Adipose tissue (tissue), 3 donors: ENCODE measurements around the gene CREB3L4. TPM values are rescaled to one million over a fixed set of nuclear protein-coding genes. Genes with fewer than 3 reads are reported as not detected.
"Not testable (repeated sequence)": the region's sequence is repeated elsewhere in the genome, so short reads cannot be mapped to it uniquely, and the experiment has no call there.

Source experiments
- H3K27ac ChIP-seq: one replicate; pipeline ENCODE4 v1.5.1; 2013; ENCODE audit warnings: low read depth, low read length
- WGBS, 3 donors: extraction: QIAGEN DNeasy Blood & Tissue Kit; methylation state at CpG; one replicate each; pipeline ENCODE4 v1.1.7; 2013; 5-methylcytosine and 5-hydroxymethylcytosine counted together
- polyA plus RNA-seq, 3 donors: library from polyadenylated mRNA; stranded (reverse); fragments of 200-250 nt; gene quantifications; one replicate each; pipeline ENCODE4 v1.2.3, GENCODE V29; 2013
- donor health status: healthy with polysubstance abuse.
- donor health status: Bipolar disorder and iron deficiency.
- donor health status: healthy.

CREB3L4 gene
- polyA plus RNA-seq, 3 donors = 10.7 to 12.3 (median 12.1) TPM

DNA sequence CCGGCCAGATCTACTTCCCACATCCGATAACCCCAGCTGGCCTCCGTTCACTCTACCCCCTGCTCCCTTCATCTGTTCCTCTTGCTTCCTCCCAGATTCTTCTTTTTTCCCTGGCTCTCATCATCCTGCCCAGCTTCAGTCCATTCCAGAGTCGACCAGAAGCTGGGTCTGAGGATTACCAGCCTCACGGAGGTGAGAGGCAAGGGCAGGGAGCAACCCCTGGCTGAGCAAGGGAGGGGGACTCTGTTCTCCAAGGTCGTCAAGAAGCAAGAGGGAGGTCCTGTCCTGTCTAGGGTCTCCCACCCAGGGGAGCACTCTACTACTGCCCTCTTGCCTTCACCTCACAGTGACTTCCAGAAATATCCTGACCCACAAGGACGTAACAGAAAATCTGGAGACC is 5.8 kb downstream of the CREB3L4 start:
- WGBS, 3 donors = 79 to 82% (median 79%) methylated on average over 7 of the region's 7 CpGs
- no peak overlapping the region for H3K27ac ChIP-seq

DNA sequence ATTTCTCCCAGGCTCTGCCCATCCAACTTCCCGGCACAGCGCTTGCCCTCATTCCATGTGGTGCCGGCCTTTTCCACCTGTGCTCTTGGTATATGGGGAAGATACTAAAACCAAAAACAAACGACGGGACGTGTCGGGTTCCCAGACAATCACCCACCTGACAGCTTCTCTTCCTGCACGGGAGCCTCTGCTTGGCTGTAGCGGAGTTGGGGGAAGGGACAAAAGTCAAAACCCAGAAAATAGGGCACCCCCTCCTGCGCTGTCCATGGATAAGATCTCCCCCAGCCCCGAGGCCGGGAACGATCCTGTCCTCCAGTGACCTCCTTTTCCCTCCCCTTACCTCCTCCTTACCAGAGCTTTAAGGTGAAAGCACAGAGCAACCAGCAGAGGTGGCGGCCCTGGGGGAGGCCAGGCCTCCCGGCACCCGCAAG is 9.1 kb downstream of the CREB3L4 start:
- WGBS, 3 donors = 0 to 1% (median 0%) methylated on average over 15 to 16 of the region's 16 CpGs
- H3K27ac ChIP-seq = no peak overlapping the region

DNA sequence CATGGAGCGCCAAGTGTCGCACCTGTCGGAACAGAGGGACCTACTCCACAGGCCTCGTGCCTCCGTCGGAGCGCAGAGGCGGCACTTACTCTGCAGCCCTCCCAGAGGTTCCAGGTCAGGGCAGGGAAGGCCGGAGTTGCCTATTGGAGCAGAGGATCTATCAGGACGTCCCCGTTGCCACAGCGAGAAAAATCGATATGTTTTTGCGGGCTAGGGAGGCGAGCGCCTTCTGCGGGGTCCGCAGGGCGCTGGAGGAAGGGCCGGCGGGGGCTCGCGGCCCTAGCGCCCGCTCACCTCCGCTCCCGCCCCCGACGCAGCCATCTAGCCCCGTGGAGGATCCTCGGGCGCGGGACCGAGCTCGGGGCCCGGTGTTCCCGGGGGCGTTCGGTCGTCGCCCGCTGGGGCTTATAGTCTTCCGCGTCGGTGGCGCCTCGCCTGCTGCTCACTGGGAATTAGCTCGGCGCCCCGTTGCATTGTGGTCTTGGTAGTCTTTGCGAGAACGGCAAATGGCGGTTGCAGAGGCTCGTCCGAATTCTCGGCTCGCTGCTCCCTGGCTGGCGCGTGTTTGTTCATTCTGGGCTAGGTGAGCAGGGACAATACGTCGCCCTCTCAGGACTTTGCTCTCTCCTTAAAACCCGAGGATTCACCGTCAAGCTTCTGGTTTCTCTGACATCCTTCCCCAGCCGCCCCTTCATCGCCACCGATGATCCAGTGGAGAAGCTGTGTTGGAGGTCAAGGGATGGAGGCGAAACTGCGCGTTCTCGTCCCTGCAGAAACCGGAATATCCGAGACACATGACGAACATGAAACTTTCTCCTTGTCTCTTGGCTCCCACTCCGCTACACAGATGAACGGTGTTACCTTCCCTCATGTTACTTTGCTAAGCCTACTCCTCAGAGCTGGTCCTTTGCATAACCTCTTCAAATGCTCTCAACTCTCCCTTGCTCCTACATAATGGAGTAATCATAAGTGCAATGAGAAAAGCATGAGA is 9.8 kb downstream of the CREB3L4 start, which contains the start of gene JTB:
JTB (minus strand) TSS at position 425 of the 991 bp plus-strand sequence; CDS start at position 3, 422 bp downstream.
- no peak within 1 kb of the TSS for H3K27ac ChIP-seq
- WGBS, 3 donors = 0 to 1% (median 1%) methylated on average over 69 to 75 of the region's 75 CpGs

DNA sequence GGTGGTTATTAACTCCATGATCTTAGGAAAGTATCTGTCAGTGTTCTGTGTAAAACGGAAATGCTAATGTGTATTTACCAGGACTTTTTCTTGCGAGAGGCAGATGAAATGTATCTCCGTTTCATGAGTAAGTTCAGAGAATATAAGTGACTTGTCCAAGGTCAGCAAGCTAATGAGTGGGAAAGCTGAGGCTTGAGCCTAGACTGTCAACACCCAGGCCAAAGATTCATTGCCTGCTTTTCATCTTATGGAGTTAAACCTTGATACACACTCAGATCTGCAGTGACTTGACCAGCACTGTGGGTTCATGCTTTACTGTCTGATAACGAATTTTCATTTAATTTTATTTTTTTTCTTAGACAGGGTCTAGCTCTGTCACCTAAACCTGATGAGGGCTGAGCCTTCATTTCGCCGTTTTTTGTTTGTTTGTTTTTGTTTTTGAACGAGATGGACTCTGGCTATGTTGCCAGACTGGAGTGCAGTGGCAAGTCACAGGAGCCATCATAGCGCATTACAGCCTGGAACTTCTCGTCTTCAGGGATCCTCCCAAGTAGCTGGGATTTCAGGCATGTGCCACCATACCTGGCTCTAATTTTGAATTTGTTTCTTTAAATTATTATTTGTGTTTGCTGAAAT is 10.7 kb downstream of the CREB3L4 start:
- 57 to 70% (median 69%) methylated on average over 9 of the region's 9 CpGs for WGBS, 3 donors
- no peak overlapping the region for H3K27ac ChIP-seq

DNA sequence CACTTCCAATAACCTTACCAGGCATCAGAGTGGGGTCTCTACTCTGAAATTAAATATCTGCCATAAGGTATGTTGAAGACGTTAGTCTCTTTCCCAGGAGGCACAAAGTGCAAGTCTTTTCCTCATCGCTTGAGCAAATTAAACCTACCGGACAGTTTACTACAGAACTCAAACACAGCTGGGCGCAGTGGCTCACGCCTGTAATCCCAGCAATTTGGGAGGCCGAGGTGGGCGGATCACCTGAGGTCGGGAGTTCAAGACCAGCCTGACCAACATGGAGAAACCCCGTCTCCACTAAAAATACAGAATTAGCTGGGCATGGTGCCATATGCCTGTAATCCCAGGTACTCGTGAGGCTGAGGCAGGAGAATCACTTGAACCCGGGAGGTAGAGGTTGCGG is 11.4 kb downstream of the CREB3L4 start:
- WGBS, 3 donors = 90 to 94% (median 91%) methylated on average over 12 of the region's 12 CpGs
- H3K27ac ChIP-seq = not testable (repeated sequence)

DNA sequence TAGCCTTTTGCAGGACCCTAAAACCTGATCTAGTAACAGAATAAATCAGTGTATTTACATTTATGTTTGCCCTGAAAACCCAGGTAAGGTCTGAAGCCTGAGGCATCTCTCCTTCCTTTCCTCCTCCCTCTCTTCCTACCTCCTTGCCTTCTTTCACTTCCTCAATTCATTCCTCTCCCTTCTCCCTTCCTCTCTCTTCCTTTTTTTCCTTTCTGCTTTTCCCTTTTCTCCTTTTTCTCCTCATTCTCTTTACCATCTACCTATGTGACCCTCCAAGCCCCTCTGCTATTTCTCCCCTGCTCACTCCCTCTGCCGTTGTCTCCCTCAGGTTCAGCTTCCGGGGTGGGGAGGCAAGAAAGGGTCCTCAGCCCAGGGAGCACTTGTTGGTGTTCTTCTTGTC is 14.0 kb downstream of the CREB3L4 start:
- not testable (repeated sequence) for H3K27ac ChIP-seq
- WGBS, 3 donors = 74 to 89% (median 88%) methylated on average over 2 of the region's 2 CpGs

DNA sequence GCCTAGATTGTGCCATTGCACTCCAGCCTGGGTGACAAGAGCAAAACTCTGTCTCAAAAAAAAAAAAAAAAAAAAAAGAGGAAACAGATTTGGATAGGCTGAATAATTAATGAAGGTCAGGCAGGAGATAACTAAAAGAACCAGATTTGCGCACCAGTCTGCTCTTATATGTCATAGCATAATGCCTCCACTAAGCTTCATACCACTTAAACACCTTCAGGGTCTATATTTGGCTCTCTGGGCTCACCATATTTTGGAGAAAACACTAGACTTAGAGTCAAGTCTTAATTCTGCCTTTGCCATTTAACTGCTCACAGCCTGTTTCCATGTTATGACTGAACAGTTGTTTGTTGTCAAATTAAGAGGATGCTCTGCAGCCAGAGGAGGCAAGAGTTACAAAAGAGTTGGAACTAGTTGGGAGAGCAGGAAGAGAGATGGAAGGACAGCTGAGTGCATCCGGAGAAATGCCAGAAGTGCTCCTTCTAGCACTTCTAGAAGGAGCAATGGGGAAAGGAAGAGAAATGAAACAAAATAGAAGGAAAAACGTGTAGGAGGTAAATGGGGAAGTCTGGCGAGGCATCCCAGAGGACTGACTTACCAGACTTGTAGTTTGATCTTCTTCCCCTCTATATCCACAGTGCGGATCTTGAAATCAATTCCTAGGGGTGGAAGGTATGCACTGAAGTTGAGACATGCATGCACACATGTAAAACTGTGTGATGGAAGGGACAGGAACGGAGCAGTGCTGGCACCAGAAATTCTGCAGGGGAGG is 16.6 kb downstream of the CREB3L4 start:
- 42 to 73% (median 51%) methylated on average over 6 of the region's 6 CpGs for WGBS, 3 donors
- no peak overlapping the region for H3K27ac ChIP-seq

DNA sequence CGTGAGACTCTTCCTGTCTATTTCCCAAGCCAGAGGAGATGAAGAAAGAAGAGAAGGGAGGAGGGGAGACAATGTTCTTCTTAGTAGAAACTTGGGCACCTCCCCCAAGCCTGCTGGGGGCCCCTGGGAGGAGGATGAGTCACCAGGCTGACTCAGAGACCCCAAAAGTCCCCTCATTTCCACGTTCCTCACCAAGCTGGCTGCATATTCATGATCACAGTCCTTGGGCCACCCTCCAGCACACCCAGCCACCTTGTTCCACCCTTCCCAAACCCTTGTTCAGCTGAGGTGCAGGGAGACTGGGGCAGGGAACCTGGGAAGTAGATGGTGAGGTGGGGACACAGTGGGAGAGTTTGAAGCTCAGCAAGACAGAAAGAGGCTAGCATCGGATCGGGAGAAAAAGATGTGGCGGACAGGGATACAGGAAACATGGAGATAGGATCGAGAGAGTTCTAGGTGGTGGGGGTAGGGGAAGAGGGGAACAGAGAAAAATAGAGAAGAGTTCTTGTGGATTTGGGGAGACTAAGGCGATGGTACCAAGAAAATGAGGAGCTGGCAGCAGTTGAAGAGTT is 17.7 kb downstream of the CREB3L4 start:
- peak overlapping the region; percentile 81 for H3K27ac ChIP-seq
- WGBS, 3 donors = 9 to 12% (median 9%) methylated on average over 7 of the region's 7 CpGs

DNA sequence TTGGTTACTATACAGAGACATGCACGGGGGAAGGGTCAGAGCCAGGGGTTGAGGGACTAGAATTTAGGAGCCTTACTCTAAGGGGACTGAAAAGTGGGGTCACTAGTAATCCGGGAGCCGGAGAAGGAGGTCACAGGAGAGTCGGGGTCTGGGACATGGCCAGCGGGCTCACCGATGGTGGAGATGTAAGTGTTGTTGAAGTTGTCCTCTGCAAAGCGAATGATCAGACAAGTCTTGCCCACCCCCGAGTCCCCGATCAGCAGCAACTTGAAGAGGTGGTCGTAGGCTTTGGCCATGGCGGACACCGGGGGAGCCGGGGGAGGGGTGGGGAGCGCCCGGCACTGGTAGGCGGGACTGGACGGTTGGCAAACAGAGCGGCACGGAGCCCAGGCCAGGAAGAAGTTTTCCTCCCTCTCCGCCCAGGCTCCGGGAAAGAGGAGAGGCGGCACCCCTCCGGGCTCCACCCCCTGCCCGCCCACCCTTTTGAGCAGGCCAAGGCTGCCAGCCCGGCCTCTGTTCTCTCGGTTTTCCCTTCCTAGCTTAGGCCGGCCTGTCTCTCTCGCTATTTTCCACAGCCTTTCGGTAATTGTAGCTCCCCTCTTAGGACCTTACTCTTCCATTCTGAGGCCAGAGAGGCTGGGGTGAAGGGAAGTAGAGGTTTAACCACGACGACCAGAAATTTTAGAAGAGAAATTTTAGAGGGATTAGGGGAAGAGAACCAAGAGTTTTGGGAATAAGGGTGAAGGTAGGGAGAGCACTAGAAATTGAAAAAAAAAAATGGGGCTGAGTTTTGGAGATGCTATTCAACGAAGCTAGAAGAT is 18.4 kb downstream of the CREB3L4 start, which contains the start of gene RAB13:
RAB13 (minus strand) TSS at position 399 of the 821 bp plus-strand sequence; CDS start at position 296, 103 bp downstream.
- H3K27ac ChIP-seq = peak within 1 kb of the TSS; percentile 81
- WGBS, 3 donors = 0 to 4% (median 1%) methylated on average over 29 to 32 of the region's 32 CpGs

DNA sequence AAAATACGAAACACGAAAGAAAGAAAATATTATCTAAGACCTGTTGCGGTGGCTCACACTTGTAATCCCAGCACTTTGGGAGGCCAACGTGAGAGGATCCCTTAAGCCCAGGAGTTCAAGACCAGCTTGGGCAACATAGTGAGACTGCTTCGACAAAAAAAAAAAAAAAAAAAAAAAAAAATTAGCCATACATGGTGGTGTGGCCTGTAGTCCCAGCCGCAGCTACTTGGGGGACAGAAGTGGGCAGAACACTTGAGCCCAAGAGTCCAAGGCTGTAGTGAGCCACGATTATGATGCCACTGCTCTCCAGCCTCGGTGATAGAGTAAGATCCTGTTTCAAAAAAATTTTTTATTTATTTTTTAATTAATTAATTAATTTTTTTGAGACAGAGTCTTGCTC is 19.9 kb downstream of the CREB3L4 start:
- no peak overlapping the region for H3K27ac ChIP-seq
- 89 to 91% (median 90%) methylated on average over 8 of the region's 8 CpGs for WGBS, 3 donors

DNA sequence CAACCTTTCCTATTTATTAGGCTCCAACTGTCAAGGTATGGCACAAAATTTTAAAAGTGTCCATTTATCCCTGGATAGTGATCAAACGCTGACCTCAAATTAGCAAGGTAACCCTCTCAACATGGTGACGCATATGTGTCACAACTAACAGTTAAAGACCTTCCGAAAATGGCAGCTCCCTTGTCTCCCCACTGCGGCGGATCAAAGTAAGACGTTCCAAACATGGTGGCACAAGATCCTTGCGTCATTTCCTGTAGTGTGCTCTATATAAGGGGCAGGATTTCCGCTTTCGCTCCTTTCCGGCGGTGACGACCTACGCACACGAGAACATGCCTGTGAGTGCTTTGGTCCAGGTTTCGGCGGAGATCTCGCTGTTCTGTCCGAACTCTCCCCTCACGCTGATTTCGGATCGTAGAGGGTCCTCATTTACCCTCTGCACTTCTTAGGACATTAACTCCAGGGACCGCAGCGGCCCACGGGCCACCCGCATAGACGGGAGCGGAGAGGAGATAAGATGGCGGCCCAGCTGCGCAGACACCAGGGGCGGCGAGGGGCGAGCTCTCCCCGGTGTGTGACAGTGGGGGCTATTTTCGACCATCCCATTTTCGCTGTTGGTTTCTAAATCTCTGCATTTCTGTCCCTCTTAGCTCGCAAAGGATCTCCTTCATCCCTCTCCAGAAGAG is 22.9 kb downstream of the CREB3L4 start, which contains the start of gene RPS27:
RPS27 (plus strand) TSS at position 295 of the 683 bp plus-strand sequence; CDS start at position 330, 35 bp downstream.
- 0% methylated on average over 35 to 36 of the region's 36 CpGs for WGBS, 3 donors
- H3K27ac ChIP-seq = peak within 1 kb of the TSS; percentile 83

DNA sequence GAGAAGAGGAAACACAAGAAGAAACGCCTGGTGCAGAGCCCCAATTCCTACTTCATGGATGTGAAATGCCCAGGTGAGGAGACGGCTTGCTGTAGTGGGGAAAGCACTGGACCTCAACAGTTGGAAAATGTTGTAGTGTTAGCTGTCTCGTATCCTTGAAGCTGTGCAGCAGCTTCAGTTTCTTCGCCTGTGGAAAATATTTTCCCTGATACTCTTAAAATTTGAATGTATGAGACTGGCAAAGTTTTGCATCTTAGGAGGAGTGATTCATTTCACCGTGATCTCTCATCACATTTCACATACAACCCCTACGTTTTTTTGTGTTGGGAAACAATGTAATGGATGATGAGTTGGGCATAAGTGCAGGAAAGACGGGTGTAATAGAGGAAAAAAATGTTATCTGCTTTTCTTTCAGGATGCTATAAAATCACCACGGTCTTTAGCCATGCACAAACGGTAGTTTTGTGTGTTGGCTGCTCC is 23.5 kb downstream of the CREB3L4 start:
- H3K27ac ChIP-seq = peak overlapping the region; percentile 83
- WGBS, 3 donors = 6 to 10% (median 7%) methylated on average over 9 of the region's 9 CpGs

DNA sequence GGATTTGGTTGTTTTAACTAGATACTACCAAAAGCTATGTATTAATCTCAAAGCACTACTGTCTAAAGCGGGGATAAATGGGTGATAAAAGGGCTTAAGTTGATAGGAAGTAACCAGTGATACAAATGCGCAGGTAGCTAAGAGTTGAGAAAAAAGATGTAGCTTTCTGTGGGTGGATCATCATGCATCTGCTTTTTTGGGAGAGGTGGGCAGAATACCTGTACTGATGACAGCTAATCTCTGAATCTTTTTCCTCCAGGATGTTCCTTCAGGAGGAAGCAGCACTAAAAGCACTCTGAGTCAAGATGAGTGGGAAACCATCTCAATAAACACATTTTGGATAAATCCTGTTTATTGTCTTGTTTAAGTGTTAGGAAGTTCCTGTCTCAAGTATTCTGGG is 24.1 kb downstream of the CREB3L4 start:
- no peak overlapping the region for H3K27ac ChIP-seq
- WGBS, 3 donors = 84 to 88% (median 86%) methylated on average over 2 of the region's 2 CpGs

DNA sequence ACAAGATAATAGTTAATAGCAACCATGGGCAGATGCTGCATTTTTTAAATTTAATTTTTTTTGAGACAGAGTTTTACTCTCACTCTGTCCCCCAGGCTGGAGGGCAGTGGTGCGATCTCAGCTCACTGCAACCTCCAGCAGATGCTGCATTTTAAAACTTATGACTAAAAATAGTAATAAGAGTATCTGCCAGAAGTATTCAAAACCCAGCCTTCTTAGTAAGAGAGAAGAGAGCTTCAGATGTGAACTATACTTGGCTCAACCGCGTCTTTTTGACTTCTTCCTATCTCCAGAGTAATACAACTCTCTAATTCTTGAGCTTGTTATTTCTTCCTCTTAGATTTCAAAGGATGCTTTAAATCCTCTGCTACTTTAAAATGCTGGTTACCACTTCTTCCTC is 27.5 kb downstream of the CREB3L4 start:
- 79 to 91% (median 83%) methylated on average over 3 of the region's 3 CpGs for WGBS, 3 donors
- H3K27ac ChIP-seq = no peak overlapping the region

DNA sequence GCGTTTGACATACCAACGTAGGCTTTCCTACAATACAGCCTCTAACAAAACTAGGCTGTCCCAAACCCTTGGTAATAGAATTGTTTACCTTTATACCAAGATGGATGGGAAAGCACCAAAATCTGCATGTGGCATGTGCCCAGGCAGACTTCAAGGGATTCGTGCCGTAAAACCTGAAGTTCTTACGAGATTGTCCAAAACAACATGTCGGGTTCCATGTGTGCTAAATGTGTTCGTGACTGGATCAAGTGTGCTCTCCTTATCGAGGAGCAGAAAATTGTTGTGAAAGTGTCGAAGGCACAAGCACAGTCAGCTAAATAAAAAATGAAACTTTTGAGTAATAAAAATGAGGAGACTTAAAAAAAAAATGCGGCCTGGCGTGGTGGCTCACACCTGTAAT is 27.9 kb downstream of the CREB3L4 start:
- 92 to 97% (median 97%) methylated on average over 11 of the region's 11 CpGs for WGBS, 3 donors

DNA sequence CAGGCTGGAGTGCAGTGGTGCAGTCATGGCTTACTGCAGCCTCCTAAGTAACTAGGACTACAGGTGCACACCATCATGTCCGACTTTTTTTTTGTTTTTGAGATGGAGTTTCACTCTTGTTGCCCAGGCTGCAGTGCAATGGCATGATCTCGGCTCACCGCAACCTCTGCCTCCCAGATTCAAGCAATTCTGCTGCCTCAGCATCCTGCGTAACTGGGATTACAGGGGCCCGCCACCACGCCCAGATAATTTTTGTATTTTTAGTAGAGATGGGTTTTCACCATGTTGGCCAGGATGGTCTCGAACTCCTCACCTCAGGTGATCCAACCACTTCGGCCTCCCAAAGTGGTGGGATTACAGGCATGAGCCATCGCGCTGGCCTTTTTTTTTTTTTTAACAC is 29.2 kb downstream of the CREB3L4 start:
- 93 to 96% (median 95%) methylated on average over 9 to 10 of the region's 10 CpGs for WGBS, 3 donors
- H3K27ac ChIP-seq = not testable (repeated sequence)

More for the DNA sequence above, 27.9 kb downstream of the CREB3L4 start:
- H3K27ac ChIP-seq = no peak overlapping the region

DNA sequence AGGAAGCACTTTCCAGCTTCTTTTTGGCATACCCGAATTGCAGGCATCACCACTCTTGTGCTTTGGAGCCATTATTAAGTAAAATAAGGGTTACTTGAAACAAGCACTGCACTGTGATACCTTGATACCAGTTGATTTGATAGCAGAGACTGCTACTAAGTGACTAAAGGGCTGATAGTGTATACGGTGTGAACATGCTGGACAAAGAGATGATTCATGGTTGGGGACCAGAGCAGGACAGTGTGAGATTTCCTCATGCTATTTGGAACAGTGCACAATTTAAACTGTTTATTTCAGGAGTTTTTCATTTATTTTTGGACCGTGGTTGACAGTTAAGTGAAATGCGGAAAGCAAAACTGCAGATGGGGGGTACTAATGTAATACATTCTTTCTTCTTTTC is 32.7 kb downstream of the CREB3L4 start:
- H3K27ac ChIP-seq = no peak overlapping the region
- WGBS, 3 donors = 73 to 82% (median 79%) methylated on average over 4 of the region's 4 CpGs
